Thyroid gland (tissue), 4 donors: ENCODE measurements around the gene MAP1LC3B.

ENCODE experiments used
- POLR2A ChIP-seq, 2 donors: fragments of 450-650 bp; IDR thresholded peaks; one replicate each; pipeline ENCODE4 v1.6.1; 2017; ENCODE audit warnings: antibody characterized with exemption in 2 of 2, mild to moderate bottlenecking in 2 of 2, moderate library complexity in 1 of 2
- TF ChIP-seq, protein P1 (sequence below), 6 experiments: fragments of 200-600 bp in 3 of 6; fragments of 450-650 bp in 3 of 6; sonication (generic) in 3 of 6; IDR thresholded peaks; one replicate each; pipeline ENCODE4 v1.5.1; 2016 to 2019; ENCODE audit warnings: antibody characterized with exemption in 6 of 6, mild to moderate bottlenecking in 2 of 6, inconsistent platforms in 1 of 6, moderate library complexity in 1 of 6

DNA sequence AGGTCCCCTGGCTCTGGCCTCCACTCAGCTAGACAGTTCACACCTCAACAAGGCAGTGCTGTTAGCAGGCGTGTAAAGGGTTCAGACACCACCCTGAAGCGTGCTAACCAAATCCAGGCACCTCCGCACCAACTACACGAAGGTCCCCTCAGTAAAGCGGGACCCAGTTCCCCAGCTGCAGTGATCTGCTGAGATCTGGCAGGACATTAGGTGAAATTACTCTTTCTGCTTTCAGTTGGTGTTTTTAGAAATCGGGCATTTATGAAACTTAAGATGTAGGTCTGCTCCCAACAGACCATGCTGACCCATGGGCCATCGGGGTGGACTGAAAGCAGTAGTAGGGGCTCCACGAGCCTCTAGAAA is 35.7 kb upstream of the MAP1LC3B start:
- TF ChIP-seq, protein P1, sequence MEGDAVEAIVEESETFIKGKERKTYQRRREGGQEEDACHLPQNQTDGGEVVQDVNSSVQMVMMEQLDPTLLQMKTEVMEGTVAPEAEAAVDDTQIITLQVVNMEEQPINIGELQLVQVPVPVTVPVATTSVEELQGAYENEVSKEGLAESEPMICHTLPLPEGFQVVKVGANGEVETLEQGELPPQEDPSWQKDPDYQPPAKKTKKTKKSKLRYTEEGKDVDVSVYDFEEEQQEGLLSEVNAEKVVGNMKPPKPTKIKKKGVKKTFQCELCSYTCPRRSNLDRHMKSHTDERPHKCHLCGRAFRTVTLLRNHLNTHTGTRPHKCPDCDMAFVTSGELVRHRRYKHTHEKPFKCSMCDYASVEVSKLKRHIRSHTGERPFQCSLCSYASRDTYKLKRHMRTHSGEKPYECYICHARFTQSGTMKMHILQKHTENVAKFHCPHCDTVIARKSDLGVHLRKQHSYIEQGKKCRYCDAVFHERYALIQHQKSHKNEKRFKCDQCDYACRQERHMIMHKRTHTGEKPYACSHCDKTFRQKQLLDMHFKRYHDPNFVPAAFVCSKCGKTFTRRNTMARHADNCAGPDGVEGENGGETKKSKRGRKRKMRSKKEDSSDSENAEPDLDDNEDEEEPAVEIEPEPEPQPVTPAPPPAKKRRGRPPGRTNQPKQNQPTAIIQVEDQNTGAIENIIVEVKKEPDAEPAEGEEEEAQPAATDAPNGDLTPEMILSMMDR (IDR thresholded peaks at IDR 0.05): no peak
- TF ChIP-seq POLR2A (IDR thresholded peaks at IDR 0.05): no peak
